ENCODE measurements around the gene AUTS2.

AUTS2 gene

DNA sequence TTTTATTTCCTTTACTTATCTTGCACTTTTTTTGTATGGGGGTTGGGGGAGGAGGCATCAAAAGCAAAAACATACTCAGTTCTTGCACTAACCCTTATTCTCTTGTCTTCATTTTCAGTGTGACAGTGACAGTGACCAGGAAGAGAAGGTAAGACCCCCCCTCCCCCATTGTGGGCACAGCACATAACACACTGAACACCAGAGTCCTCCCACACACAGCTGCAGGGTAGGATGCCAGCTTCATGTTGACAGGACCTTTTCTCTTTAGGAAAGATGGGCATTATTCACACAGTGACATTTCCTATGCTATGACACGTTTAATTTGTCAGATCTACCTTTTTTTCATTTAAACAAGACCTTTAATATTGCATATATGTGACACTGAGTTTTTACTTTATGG is 837.4 kb downstream of the AUTS2 start:
- no peak for DNase-seq

DNA sequence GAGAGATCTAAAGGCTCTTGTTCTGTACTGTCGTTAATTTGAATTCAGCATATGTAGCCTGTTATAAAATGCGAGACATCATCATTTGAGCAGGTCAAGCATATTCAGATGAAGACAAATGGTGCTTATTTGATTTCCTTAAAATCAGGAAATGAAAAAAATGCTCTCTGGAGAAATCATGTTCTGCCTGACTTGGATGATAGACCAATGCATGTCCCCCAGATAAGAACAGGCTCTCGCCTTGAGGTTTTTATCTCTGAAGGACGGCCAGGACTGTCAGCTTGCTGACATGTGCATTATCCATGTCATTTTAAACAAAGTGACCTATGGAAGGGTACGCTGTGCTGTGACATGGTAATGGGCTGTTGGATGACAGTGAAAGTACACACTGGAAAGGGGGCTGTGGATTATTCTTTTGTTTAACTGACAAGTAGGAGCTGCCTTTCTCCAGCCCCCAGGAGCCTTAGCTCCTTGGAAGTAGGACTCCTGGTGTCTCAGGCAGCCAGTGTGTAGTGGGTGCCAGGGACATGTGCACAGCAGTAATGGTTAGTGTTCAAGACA is 838.6 kb downstream of the AUTS2 start:
- DNase-seq, result no peak

DNA sequence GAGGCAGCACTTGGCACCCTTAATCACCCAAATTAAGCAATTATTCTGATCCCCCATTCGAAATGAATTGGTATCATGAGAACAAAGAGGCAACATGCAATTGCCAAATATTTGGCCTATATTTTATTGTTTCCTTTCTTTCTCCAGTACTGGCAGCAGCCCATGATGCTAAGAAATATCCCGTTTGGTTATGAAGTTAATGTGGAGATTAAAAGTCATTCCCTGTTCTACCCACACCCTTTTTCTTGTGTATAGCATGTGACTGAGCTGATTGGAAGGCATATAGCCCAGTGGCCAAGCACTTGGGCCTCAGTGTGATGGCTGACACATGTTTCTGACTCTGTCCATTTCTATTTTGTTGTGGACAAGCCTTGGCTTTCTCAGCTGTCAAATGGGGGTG is 841.4 kb downstream of the AUTS2 start:
- DNase-seq, result no peak

DNA sequence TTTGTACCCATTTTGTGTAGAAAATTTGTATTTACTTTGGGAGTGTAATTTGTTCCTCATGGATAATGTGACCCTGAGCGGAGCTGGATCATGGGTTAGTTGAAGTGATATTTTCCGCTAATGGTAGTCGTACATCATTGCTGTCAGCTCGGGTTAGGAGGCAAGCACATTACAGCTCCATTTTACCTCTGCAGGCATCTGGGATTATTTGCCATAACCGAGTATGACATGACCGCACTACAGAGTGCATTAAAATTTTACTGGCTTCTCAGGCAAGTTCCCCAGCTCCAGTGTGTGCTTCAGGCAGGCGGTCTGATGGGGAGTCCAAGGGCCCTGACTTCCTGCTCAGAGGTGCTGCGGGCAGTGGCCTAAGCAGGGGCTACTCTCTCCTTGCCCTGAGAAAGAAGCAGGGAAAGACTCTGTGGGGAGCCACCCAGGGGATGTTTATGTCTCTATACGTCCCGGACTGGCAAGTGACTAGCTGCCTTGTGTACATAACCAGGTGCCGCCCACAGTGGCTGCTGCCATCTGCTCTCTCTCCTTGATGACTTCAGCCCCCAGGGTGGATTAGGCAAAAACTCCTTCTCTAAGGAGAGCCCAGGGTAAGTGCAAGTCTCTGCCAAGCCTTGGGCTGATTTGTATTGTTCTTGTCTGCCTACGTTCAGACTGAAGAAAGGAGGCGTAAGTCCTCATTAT is 848.3 kb downstream of the AUTS2 start:
- DNase-seq, result no peak

DNA sequence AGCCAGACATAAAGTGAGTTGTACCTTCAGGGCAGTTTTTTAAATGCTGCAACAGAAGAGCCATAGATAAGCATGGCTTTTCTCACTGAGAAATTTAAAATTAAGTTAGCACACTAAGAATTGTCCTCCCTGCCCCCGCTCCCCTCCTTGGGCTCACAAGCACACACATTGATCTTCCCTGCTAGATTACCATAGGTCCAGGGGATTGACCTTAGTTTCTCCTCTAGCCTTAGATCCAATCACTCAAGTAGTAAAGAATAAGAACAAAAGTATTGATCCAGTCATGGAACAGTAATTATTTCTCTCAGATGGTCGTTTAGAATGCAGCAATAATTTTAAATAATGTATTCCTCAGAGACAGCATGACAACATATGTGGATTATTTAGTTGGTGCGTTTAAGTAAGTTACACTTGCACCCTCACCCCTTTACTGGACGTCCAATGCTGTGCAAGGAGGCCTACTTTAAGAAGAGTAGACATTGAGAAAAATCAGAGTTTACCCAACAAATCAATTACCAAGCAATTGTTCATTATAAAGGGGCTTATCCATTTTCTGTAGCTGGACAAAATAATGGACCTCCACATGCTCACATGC is 850.1 kb downstream of the AUTS2 start:
- no peak for DNase-seq

DNA sequence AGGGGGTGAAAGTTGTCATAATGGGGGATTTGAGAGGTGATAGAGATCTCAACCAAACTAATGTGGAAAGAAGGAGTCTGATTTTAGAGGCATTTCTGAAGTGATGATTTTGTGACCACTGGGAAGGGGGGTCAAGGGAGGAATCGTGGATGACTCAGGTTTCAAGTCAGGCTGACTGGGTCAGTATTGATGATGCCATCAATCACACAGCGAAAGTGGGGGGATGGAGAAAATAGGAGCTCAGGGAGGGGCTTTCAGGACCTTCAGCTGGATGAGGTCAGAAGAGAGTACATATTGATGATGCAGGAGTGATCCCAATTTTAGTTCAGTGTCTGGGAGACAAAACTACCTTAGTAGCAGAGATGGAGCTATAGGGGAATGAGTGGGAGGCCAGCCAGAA is 852.5 kb downstream of the AUTS2 start:
- DNase-seq, result no peak

DNA sequence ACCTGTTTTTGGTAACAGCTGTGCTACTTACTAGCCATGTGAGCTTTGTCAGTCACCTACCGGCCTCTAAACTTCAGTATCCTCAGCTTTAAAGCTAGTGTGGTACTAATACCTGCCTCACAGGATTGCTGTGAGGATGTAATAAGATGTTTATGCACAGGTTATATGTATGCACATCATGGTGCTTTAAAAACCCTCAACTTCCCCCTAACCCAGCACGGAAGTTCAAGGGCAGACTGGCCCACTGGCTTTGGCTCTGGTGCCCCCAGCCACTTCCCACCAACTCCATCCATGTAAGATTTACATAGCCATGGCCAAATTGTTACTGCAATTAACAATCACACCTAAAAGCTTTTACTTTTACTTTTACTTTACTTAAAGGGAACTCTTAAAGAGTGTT is 857.6 kb downstream of the AUTS2 start:
- DNase-seq, result no peak

DNA sequence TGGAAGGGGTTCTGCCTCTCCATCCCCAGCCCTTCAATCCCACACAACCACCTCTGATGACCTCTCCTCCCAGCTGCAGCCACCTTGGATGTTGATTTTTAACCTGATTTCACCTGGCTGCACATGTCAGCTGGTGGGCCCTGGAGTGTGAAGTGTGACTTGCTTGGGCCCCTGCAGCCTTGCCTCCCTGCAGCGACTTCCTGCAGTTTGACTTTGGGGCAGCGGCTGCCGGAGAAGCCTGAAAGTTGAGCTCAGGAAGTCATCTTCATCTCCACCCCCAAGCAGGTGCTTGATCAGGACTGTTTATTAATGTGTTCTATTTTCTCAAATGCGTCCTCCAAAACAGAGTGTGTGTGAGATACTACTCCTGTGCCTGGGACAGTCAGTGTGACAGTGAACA is 858.4 kb downstream of the AUTS2 start:
- no peak for DNase-seq

DNA sequence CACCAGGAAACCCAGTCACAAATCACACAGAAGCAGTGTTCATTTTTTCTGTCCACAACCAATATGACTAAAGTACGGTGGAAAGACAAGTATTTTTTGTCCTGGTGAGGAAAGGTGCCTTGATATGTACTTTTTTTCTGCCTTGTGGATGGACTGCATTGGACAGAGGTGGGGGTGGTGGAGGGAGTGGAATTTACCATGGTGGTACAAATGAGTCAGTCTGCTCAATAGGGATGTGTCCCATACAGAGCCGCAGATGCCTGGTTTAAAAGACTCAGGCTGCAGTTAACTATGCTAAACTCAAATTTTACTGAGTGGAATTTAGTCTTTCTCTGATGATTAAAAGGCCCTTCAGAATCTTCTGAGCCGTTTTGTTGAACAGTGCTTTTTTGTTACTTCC is 859.2 kb downstream of the AUTS2 start:
- DNase-seq, result no peak

DNA sequence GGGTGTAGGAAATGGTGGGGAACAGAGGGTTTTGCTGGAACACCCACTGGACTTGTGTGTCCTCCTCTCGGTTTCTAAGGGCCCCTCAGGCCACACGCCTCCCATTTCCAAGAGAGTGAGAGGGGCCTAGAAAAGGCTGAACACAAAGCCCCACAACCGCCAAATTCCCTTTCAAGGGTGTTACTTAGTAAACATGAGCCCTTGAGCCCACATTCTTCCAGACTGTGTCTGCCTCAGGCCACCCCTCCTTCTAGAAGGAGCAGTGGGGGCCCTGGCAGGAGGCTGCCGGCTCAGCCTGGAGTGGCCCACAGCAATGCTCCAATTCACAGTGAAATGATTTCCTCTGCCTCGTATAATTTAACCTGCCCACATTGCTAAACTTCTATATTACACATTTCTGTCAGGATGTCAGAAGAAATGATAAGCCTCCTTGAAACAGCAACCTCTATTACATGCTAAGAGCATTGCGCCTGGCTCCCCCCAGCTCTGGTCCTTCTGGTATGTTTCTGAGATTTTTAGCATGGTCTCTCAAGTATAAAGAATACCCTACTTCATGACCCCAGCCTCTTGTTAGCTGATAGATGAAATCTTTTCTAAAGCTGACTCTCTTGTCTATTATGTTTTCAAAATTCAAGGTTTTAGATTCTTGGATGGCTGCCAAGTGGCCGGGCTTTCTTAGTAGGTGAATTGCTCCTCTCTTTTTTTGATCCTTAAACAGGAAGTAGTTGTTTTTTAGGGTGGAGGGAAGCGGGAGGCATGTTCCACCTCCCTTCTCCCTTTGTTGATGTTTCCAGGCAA is 859.8 kb downstream of the AUTS2 start:
- no peak for DNase-seq

DNA sequence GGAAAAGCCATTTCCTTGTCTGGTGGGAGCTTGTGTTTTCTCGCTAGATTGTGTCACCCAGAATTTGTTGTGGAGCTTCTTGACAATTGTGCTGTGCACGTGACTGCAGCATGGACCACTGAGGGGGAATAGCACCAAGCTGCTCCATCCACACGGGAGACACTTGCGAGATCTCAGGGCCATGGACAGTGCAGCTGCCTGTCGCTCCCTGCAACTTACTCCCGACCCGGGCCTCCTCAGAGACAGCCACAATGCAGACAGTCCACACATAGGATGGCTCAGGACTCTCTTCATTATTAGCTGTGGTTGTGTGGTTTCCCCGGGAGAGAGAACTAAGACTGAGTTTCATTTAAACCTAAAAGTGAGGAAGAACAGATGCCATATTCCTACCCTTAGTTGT is 860.5 kb downstream of the AUTS2 start:
- DNase-seq, result no peak

DNA sequence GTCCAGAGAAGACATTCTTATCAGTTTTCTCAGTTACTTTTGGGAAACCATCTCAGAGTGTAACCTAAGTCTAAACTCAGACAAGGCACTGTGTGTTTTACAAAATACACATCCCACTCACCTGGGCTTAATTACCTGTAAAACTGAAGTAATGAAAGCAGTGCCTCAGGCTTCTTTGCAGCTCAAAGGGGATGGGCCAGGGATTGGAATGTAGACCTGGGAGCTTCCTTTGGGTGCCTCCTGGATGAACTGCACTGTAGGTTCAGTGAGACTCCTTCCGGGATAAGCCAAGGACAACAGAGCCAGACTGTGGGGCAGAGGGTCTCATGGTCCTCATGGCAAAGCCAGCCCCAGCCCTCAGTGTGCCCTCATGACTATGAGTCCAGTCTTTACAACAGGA is 861.3 kb downstream of the AUTS2 start:
- no peak for DNase-seq

DNA sequence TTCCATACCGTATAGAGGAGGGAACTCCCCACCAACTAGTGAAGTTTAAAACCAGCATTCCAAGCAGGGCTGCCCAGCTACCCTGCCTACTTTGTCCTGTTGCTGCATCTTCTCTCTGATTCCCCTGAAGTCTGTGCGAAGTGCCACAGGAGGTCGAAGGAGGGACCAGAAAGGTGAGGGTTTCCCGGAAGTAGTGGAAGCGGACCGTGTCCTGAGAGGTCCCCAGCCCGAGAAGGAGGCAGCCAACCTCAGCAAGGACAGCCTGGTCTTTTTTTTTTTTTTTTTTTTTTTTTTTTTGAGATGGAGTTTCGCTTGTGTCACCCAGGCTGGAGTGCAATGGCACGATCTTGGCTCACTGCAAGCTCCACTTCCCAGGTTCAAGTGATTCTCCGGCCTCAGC is 861.8 kb downstream of the AUTS2 start:
- no peak for DNase-seq

DNA sequence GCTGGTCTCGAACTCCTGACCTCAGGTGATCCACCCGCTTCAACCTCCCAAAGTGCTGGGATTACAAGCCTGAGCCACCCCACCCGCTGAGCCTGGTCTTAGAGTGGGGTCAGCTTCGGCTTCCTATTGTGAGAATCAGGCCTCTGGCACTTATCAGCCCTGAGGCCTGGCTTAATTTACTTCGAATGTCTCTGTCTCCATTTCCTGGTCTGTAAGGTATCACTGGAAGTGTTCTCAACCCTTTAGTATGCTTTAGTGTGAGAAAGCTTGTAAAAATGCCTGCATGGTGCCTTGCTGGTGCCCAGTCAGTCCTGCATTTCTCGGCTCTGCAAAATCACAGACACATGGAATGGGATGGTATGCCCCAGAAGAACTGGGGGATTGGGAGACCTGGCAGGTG is 862.3 kb downstream of the AUTS2 start:
- no peak for DNase-seq

DNA sequence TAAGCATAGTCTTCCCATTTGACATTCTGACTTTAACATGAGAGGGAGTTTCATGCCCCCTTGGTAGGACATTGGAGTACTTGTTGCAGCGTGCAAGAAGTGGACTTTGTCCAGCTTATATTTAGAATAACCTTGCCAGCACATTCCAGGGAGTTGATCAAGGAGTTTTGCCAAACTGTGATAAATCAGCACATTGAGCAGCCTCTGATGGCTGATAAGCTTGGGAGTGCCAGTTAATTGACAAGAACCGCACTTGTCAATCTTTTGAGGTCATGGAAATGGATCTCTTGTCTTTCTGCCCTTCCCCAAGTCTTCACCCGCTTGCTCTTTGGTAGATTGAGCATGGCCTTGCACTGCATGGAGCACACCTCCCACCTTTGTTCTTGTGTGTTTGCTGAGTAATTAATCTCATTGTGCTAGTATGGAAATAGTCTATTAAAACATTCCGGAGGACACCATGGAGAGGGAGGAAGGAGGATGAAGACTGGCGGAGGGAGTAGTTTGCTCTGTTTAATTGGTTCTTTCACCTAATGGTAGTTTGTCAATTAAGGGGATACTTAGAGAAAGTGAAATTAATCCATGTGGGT is 865.2 kb downstream of the AUTS2 start:
- no peak for DNase-seq

DNA sequence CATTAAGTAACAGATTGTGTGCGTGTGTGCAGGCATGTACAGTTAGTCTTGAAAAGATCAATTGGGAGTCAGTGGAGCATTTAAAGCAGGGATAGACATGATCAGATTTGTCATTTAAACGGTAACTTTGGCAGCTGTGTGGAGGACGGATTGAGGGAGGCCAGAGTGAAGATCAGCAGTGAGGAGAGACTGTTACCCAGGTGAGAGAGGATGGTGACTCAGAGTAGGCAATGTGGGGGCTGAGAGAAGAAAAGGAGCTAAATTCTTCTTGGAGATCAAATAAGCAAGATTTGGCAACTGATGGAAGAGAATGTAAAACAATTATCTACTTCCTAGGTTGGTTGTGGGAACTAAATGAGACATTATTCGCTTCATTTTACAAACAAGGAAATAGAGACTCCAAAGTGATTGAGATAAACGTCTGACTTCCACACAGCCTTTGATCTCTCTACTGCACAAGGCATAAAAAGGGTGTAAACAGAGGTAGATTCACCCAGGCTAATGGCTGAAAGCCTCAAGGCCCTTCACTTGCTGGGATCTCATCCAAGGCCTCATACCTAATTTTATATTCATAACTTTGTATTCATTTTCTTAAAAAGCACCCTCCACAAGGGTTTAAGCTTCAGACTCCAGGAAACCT is 868.6 kb downstream of the AUTS2 start:
- no peak for DNase-seq

DNA sequence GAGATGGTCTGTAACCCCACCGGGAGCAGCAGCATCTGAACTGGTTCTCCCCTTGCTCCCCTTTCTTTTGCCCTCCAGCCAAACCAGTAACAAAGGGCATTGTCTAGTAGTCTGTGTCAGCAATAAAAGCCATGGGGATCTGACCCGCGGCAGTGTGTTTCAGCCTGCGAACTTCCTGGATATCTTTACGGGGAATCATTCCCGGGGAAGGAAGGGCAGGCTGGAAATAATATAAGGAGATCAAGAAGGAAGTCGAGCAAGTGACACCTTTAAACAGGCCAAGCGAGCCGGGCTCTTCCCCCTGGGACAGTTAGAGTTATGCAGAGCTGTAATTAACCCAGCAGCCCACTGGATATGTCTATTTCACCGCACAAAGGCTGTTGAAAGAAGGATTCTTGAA is 872.5 kb downstream of the AUTS2 start:
- no peak for DNase-seq

DNA sequence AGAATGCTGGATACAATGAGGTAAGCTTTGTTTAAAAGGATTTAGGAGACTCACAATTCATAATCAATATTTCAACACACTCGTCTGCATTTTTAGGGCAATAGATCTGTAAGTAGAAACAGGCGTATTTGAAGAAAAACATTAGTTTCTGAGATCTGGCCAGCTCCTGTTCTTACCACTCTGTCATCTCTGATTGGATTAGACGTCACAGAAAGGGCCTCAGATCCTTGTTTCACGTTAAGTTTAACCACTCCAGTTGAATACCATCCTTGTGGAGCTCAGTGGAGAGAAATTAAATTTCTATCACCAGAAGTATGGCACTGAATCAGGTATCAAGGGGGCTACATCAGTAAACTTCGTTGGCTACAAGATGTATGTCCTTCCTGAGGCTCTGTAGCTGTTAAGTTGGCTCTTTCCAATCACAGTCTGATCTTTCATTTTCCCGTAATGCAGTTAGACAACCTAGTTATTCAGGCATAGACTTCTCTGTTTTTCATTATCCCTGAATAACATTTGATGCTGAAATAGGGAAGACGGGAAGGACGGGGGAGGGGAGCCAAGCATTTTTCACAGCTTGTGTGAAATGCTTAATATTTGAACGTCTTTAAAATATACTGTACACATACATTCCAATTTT is 874.4 kb downstream of the AUTS2 start:
- DNase-seq, result no peak

DNA sequence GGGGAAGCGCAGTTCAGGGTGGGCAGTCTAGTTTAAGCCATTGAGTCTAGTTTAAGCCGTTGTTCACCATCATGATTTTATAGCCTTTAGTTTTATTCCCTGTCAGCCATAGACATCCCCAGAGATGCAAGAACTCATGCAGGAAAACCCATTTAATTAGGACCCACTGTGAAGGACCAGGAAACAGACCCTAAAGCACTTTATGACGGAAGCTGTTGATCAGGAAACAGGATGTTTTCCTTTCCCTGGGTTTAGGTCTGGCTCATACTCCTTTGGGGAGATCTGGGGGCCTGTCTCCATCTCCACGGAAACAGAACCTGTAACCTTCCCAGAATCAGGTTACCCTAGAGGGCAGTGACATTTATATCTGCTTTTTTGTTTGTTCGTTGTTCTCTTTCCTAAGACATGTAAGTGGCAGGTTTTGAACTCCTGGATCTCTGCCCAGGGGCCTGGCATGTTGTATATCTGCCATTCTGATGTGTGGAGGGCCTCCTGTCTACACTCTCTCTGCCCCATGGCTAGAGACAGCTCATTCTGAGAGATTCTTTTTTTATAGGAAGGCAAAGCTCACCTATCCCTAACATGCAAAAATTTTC is 876.5 kb downstream of the AUTS2 start:
- no peak for DNase-seq

DNA sequence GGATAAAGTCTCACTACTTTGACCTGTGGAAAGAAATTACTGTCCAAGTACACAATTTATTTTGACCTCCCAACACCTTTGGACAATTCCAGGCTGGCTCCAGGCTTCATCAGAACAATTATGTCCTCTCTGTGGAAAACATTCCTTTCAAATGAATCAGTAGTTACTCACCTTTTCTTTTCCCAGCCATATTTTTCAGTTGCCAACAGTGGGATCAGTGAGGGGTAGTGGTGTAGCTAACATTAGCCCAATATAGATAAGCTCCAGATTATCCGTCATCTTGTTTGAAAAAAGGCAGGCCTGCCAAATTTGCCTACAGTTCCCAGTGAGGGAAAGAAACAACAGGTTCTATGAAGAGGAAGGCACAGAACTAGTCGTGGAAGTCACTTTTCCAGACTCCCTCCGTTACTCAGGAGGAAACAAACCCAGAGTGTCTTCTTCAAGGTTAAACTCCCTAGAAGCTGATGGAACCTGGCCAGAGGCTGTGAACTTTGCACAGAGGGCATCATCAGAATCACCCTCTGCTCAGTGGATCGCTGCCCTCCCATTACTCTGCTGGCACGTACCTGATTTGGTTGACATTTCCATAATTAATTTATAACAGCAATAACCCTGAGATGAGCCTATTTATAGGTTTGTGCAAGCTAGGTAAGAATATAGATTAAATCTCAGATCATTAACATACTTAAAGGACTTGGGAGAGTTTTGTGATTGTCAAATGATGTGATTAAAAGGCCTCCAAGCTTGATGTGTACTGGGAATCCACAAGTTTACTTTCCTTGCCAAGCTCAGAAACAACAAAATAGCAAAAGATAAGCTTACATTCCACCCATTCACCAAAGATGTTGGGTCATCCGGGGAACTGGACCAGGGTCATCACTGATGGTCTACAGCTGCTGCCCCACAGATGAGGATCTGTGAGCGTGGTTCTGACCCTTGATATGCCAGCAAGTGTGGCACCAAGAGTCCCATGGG is 879.0 kb downstream of the AUTS2 start:
- no peak for DNase-seq
